NCI-H2107 treated with DMSO at 0.1 percent for 48 hours (cell line): ENCODE data around the gene SH3BP5.

ENCODE experiments used
- DNase-seq: peaks from one replicate; lab custom pipeline; 2025; ENCODE audit not compliant: unreplicated experiment; lab: John Stamatoyannopoulos, UW

SH3BP5 gene

DNA sequence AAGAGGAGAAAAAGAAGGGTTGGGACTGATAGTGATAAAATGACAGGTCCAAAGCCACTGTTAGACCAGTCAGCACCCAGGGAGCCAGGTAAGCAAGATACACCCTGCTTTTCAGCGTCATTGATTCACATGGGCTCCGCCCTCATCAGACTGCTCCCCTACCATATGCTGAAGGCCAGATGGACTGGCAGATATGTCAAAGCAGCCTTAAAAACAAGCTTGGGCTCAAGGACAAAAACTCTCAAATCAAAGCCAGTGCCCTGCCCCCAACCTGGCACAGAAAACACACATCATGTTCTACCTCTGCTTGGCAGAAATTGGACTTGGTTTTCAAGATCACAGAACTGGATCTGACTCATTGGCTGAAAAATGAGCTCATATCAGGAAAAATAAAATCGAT lies 33.4 kb downstream of the SH3BP5 start:
- no peak for DNase-seq

DNA sequence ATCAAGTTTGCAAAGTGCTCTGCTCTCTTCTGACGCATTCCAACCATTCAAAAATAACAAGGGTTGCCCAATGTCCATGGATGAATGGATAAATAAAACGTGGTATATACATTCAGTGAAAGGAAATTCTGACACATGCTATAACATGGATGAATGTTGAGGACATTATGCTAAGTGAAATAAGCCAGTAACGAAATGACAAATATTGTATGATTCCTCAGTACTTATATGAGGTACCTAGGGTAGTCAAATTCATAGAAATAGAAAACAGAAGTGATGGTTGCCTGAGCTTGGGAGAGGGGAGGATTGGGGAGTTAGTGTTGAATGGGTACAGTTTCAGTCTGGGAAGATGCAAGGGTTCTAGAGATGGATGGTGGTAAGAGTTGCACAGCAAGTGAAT lies 33.9 kb downstream of the SH3BP5 start:
- DNase-seq: no peak

DNA sequence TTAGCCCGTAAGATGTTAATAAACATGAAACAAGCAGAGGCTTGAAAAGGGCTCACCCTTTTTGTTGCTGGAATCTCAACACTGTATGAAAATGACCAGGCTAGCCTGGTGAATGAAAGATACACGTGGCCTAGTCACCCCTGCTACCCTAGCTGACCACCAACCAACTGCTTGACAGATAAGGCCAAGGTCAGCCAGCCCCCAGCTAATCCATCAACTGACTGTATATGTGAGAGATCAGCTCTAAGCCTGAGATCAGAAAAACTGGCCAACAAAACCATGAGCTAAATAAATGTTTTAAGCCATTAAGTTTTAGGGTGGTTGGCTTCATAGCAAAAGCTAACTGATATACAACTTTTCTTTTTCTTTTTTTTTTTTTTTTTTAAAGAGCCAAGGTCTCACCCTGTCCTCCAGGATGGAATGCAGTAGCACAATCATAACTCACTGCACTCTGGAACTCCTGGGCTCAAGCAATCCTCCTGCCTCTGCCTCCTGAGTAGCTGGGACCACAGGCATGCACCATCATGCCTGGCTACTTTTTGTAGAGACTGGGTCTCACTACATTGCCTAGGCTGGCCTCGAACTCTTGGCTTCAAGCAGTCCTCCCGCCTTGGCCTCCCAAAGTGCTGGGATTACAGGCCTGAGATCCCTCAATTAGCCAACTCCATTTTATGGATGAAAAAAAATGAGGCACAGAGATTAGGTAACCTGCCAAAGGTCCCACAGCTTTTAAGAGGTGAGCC lies 34.6 kb downstream of the SH3BP5 start:
- no peak for DNase-seq

DNA sequence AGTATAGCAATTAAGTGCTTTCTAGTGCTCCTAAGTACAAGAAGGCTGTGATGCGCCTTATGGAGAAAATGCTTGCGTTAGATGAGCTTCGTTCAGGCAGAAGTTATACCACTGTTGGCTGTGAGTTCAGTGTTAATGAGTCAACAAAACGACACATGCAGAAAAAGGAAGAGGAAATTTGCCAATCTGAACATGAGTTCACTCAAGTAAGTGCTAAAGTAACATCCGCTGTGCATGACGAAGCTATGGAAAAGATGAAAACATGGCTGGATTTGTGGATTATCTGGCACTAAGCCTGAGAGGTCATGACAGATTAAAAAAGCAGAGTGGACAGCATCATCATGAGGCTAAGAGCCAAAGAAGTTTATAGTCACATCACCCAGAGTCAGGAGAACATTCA lies 36.9 kb downstream of the SH3BP5 start:
- DNase-seq: no peak

DNA sequence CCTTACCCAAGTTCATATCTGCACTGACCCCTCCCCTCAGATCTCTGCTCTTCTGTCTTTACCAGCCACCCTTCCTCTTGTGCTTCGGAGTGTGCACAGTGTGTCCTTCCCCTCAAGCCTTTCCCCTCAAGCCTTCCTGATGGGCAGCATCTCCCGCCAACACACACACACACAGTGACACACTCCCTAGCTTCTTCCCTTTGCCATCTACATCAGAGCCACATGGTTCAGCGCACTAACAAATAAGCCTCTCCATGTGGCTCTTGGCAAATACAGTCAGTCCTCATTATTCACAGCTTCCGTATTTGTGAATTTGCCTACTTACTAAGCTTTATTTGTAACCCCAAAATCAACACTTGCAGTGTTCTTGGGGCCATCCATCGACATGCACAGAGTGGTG lies 37.5 kb downstream of the SH3BP5 start:
- no peak for DNase-seq

DNA sequence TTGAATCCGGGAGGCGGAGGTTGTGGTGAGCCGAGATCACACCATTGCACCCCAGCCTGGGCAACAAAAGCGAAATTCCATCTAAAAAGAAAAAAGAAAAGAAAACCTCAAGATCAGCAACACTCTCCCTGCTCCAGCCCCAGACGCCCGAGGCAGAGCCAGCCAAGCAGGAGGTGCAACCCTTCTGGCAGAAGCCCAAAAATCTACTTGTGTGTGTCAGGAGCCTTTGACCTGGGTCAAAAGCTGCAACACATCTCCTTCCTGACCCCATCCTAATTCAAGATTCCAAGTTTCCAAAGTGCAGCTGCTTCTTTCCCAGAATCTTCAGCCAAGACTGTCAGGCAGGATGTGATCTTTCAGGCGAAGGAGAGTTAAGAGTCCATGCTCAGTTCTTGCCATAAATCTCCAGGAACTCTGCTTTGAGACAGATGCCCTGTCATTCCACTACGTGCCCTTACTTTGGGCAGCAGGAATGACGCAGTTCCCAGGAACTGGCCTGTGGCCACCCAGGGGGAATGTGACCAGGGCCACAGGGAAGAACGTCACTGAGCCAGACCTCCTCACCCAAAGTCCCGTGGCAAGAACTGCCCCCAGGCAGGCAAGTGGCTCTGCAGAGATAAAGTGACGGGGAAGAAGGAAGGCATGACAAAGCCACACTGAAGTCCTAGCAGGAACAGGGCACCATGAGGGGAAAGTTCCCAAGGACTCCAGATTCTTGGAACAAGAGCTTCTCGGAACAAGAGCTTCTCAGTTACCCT lies 39.4 kb downstream of the SH3BP5 start:
- DNase-seq: no peak

DNA sequence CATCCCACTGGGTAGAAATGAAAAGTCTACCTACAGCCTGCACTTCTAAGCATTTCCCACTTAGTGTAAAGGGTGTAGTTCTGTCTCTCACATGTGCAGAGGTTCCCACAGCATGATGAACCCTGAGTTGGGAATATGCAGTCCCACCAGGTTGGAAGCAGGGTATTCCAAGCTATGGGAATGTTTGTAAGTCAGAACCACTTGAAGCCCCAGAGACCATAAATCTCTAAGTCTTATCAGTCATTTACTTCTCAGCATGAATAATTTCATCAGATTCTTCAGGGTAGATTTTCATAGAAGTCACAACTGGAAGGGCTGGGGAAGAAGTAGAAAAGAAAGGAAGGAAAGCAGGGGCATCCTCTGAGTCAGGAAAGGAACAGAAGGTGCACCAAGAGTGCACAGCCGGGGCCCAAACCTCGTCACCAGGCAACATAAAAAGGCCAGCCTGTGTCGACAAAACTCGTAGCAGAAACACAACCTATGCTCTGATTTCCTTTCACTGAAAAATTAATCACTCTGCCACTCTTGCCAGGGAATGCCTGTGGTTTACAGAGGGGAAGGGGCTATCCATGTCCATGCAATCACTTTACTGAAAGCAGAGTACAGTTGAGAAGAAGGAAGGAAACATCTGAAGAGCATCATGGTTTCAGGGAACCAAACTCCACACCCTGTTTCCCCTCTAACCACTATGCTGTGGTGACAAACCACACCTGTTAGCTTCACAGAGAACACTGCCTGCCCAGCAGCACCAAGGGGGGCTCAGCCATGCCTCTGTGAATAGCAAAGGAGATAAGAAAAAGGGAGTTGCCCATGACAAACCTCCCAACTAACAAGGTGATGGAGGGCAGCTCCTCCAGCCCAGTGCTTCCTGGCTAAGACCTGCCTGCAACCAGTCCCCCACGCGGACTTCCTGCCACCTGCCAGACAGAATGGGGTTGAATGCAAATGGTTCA lies 40.5 kb downstream of the SH3BP5 start:
- no peak for DNase-seq

DNA sequence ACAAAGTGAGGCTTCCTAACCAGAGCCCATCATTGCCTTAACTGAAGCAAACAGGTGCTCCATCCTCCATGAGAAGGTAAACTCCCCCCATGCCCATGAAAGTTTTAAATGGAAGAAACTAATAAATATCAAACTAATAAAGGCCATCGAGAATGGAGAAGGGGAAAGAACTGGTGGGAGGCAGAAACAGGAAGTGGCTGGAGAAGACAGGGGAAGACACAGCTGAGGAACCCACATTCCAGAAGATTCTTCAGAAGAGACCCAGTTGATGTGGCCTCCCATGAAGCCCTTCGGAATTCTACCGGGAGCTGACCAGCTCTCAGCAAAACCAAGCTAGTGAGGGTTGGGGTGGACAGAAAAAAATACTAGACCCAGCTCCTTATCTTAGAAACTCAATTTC lies 41.6 kb downstream of the SH3BP5 start:
- no peak for DNase-seq

DNA sequence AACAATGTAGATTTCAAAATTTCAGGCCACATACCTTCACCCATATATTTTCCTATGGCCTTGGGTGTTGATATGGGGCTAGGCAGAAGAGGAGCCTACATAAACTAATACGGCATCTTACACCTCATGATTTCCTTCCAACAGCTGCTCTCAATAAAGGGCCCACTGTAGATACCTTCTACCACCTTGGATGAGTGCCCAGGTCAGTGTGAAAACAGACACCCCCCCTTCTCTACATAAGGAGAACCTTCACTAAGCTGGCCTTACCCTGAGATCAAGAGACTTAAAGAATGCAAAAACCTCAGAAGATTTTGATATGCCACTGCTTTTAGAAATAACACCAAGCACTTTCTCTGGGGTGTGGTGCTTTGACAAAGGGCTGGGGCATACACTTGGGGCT lies 42.7 kb downstream of the SH3BP5 start:
- no peak for DNase-seq

DNA sequence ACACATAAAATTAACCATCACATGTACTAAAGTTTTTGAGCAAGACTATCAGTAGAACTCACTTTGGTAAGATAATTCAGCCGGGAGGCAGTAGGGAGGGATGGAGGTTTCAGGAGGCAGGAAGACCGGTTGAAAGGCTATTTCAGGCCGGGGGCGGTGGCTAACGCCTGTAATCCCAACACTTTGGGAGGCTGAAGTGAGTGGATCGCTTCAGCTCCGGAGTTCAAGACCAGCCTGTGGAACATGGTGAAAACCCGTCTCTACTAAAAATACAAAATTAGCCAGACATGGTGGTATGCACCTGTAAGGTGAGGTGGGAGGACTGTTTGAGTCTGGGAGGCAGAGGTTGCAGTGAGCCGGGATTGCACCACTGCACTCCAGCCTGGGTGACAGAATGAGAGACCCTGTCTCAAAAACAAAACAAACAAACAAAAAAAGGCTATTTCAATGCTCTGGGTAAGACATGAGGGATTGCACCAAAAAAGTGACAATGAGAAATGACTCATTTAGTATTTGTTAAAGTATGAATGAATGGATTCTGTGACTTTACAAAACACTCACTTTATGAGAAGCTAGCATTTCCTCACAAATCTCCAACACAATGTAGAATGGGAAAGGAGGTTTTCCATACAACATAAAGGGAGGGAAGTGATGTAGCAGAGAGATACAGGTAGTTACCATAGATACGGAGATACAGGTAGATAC lies 43.9 kb downstream of the SH3BP5 start:
- DNase-seq: no peak

DNA sequence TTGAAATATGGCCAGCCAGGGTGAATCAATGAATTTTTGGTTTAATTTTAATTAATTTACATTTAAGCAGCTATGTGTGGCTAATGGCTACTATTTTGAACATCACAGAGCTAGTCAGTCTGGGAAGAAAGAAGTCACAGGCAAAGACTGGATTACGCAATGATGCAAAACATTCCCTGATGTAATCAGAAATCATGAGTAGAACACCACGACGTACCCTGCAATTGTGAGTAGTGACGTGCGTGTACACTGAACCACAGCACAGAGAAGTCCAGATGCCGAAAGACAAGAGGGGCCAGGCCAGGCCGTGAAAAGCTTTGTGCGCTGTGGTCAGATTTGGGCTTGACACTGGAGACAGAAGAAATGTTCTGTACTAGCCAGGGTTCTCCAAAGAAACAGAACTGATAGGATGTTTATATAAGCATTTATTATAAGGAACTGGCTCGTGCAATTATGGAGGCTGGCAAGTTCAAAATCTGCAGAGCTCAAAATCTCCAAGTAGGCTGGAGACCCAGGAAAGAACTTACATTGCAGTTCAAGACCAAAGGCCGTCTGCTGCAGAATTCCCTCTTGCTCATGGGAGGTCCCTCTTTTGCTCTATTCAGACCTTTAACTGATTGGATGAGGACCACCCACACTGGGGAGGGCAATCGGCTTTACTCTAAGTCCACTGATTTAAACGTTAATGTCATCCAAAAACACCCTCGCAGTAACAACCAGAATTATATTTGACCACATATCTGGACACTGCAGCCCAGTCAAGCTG lies 44.6 kb downstream of the SH3BP5 start:
- DNase-seq: no peak

DNA sequence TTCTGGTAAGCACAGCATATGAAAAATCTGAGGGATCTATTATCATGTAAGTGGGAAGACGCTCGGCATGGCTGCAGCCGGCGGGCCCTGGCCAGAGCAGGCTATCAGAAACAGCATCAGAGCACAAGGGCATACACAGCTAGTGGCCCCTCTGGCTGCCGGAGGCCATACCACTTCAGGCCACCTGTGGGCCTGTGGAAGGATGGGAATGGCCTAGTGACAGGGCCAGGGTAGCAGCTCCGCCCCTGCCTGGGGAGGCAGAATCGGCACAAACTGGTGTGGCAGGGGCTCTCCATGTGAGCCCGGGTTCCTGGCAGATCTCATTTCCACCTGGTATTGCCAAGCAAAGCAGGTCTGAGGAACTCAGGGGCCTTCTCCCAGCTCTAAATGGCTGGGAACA lies 46.4 kb downstream of the SH3BP5 start:
- DNase-seq: no peak

DNA sequence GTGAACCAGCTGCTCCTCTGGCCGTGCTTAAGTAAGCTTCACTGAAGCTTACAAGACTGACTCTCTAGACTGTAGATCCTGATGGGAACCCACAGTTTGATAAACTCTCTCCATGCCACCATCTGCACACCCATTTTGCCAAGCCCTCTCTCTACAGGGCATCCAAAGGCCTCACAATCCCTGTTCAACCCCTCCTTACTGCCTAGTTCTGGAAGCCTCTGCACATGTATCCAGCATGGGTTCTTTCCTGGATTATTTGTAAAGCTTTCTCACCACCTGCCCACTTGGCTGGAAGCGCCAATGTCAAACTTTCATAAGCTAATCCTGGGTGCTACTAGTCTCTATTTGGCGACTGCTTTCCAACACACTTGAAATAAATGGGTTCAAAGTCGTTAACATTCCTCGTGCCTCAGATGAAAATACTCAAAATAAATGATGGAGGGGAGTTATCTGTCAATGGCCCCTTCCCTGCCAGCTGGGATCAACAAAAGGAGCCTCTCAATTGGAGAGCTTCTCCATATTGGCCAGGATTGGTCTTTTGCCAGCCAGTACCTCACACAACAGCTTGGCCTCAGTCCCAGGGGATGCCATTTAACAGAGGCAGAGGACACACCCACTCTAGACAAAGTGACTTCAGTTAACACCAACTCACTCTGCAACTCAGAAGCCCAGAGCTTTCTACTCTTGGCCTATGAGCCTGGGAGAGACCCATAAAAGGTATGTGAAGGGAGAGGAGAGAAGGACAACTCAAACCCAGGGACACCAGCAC lies 48.1 kb downstream of the SH3BP5 start:
- peak; percentile 76 for DNase-seq

DNA sequence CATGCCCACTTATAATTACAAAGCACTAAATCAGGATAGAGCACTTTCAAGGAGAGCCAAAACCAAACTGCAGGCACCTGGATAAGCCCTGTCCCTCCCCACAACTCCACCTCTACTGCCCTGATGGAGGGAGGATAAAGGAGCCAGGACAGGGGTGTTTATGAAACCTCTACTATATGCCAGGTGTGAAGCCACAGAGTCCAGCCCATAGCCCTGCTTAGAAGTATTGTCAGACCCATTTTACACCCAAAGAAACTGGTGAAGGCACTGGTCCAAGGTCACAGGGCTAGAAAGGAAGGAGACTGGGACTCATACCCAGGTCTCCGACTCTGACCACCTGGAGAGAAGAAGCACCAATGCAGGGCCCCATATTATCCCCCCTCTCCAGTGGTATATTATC lies 48.7 kb downstream of the SH3BP5 start:
- no peak for DNase-seq

DNA sequence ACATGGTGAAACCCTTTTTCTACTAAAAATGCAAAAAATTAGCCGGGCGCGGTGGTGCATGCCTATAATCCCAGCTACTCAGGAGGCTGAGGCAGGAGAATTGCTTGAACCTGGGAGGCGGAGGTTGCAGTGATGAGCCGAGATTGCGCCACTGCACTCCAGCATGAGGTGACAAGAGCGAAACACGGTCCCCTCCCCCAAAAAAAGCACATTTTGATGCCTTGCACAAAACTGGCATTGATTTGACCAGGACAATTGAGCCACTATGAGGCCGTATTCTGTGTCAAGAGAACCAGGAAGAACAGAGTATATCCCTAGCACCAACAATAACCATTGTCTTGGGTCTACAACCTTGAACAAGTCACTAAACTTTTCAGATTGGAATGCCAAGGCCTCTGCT lies 50.6 kb downstream of the SH3BP5 start:
- DNase-seq: no peak

DNA sequence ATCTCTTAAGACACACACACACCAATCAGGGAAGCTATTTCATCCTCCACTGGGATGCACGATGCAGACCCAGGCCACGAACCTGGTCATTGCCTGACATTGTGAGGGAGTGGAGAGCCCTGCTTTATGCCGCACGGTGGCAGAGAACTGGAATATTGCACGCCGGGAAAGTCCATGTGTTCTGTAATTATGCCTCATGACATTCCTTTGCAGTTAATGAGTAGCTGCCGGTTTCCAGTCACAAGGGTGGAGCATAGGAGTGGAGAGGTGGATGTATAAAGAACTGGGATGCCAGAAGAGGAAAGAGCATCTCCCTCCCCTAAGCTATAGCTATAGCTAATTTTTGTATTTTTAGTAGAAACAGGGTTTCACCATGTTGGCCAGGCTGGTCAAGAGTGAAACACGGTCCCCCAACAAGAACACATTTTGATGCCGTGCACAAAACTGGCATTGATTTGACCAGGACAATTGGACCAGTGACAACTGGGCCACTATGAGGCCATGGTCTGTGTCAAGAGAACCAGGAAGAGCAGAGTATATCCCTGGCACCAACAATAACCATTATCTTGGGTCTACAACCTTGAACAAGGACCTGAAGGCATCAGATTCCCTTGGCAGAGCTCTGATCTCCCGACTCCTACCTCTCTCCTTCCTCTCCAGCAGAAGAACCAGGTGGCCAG lies 51.4 kb downstream of the SH3BP5 start:
- no peak for DNase-seq

DNA sequence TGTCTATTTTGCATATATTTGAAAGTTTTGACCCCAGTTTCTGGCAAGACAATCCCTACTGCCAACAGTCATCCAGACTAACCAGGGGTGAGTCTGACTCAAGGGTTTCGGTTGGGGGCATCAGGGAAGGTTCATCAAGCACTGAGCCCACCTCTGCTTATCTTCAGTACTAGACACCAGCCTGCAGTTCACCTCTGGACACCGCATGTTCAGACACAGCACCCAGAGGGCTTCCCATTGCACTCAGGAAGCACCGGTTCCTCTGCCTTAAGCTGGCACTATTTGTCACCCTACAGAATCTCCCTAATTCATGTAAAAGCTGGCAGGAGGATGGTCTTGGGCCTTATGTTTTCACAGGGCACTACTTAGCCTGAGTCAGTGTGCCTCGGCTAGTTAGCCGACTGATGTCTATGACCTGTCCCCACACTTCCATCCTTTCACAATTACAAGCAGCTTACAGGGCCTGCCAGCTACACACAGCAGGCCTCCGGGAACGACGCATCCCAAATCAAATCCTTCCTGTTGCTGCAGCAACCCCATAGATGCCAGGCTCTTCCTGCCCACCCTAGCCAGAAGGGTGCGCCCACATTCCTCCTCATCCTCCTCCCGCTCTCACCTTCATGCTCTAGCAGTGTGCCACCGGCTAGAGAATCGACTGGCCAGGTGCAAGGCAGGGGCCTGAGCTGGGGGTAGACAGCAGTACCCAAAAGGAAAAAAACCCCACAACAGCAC lies 52.5 kb downstream of the SH3BP5 start:
- DNase-seq: no peak

DNA sequence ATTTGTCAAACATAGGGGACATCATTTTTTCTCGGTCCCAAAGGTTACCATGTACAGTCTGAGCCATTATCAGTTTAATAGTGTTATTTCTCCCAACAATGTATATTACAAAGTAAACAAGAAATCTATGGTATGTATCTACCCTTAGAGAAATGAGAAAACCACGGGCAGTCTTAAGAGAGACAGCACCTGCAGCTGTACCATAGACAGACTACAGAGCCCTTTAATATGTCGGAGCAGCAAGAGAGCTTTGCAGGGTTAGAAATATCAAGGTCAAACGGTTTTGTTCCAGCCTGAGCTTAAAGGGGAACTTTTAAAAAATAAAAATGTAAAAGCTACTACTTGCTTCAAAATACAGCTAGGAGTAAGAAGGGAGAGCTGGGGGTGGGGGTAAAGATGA lies 53.2 kb downstream of the SH3BP5 start:
- no peak for DNase-seq
